H9 (cell line): ENCODE measurements around the gene ZNF330. TPM values are rescaled to one million over a fixed set of nuclear protein-coding genes. Genes with fewer than 3 reads are reported as not detected.

Source experiments
- DNase-seq: peaks from one replicate; pipeline ENCODE4 v3.0.0-alpha.2; 2017
- H2AFZ ChIP-seq: one replicate; pipeline ENCODE4 v1.6.1; 2013; ENCODE audit warnings: mild to moderate bottlenecking, low read length, control low read depth, moderate library complexity
- H2AK5ac ChIP-seq: 2 replicates; pipeline ENCODE4 v1.6.1; 2013; ENCODE audit warnings: low read length, control low read depth, mixed read lengths; ENCODE audit not compliant: insufficient read length
- H2BK120ac ChIP-seq: one replicate; pipeline ENCODE4 v1.6.1; 2013; ENCODE audit warnings: low read depth, mild to moderate bottlenecking, low read length, control low read depth, inconsistent platforms; ENCODE audit not compliant: poor library complexity, severe bottlenecking
- H2BK12ac ChIP-seq: 2 replicates; pipeline ENCODE4 v1.6.1; 2013; ENCODE audit warnings: low read length, control low read depth, mixed read lengths, low read depth; ENCODE audit not compliant: insufficient read length
- H2BK15ac ChIP-seq: 2 replicates; pipeline ENCODE4 v1.6.1; 2013; ENCODE audit warnings: low read depth, low read length, control low read depth
- H2BK20ac ChIP-seq: one replicate; pipeline ENCODE4 v1.6.1; 2013; ENCODE audit warnings: low read depth, mild to moderate bottlenecking, low read length, control low read depth, inconsistent platforms; ENCODE audit not compliant: poor library complexity, severe bottlenecking
- H2BK5ac ChIP-seq: 2 replicates; pipeline ENCODE4 v1.6.1; 2013; ENCODE audit warnings: low read length, control low read depth, mixed read lengths; ENCODE audit not compliant: insufficient read length
- H3K14ac ChIP-seq: 2 replicates; pipeline ENCODE4 v1.6.1; 2013; ENCODE audit warnings: low read length, control low read depth; ENCODE audit not compliant: insufficient read depth
- H3K18ac ChIP-seq: 2 replicates; pipeline ENCODE4 v1.6.1; 2013; ENCODE audit warnings: low read depth, mild to moderate bottlenecking, mixed read lengths, low read length, control low read depth; ENCODE audit not compliant: insufficient read length
- H3K23ac ChIP-seq: 2 replicates; pipeline ENCODE4 v1.6.1; 2013; ENCODE audit warnings: low read length, control low read depth, mixed read lengths, low read depth; ENCODE audit not compliant: insufficient read length
- H3K23me2 ChIP-seq: 2 replicates; pipeline ENCODE4 v1.6.1; 2013; ENCODE audit warnings: low read depth, mild to moderate bottlenecking, mixed read lengths, low read length, control low read depth; ENCODE audit not compliant: insufficient read length, poor library complexity, severe bottlenecking
- H3K27ac ChIP-seq: 2 replicates; pipeline ENCODE4 v1.5.1; 2013; ENCODE audit warnings: low read length, control low read depth, mixed read lengths, low read depth; ENCODE audit not compliant: insufficient read length
- H3K27me3 ChIP-seq: 2 replicates; pipeline ENCODE4 v1.6.1; 2013; ENCODE audit warnings: low read length, control low read depth, inconsistent platforms; ENCODE audit not compliant: insufficient read depth
- H3K4ac ChIP-seq: 2 replicates; pipeline ENCODE4 v1.6.1; 2013; ENCODE audit warnings: low read depth, mild to moderate bottlenecking, control low read depth, inconsistent platforms, low read length, moderate library complexity
- H3K4me1 ChIP-seq: 2 replicates; pipeline ENCODE4 v1.6.1; 2013; ENCODE audit warnings: low read length, control low read depth, inconsistent platforms; ENCODE audit not compliant: insufficient read depth
- H3K4me2 ChIP-seq: 2 replicates; pipeline ENCODE4 v1.6.1; 2013; ENCODE audit warnings: low read length, control low read depth, mixed read lengths; ENCODE audit not compliant: insufficient read length, insufficient read depth
- H3K56ac ChIP-seq: 2 replicates; pipeline ENCODE4 v1.6.1; 2013; ENCODE audit warnings: low read depth, mild to moderate bottlenecking, mixed read lengths, low read length, control low read depth; ENCODE audit not compliant: insufficient read length
- H3K79me1 ChIP-seq: 2 replicates; pipeline ENCODE4 v1.6.1; 2013; ENCODE audit warnings: low read depth, mild to moderate bottlenecking, moderate library complexity, low read length, control low read depth, inconsistent platforms; ENCODE audit not compliant: insufficient read depth, poor library complexity, severe bottlenecking
- H3K79me2 ChIP-seq: 2 replicates; pipeline ENCODE4 v1.6.1; 2013; ENCODE audit warnings: low read length, control low read depth, inconsistent platforms; ENCODE audit not compliant: insufficient read depth
- H3K9ac ChIP-seq: 2 replicates; pipeline ENCODE4 v1.6.1; 2013; ENCODE audit warnings: low read length, control low read depth, mixed read lengths; ENCODE audit not compliant: insufficient read length; ENCODE audit errors: extremely low read depth
- H3K9me3 ChIP-seq: one replicate; pipeline ENCODE4 v1.6.1; 2013; ENCODE audit warnings: low read depth, low read length, inconsistent platforms; ENCODE audit not compliant: control insufficient read depth
- H3T11ph ChIP-seq: one replicate; pipeline ENCODE4 v1.6.1; 2013; ENCODE audit warnings: mild to moderate bottlenecking, low read length, control low read depth, inconsistent platforms
- H4K20me1 ChIP-seq: one replicate; pipeline ENCODE4 v1.6.1; 2013; ENCODE audit not compliant: control insufficient read depth, insufficient read length, insufficient read depth
- H4K5ac ChIP-seq: 2 replicates; pipeline ENCODE4 v1.6.1; 2013; ENCODE audit warnings: low read depth, mild to moderate bottlenecking, mixed read lengths, low read length, control low read depth; ENCODE audit not compliant: insufficient read length
- H4K8ac ChIP-seq: replicated peaks from 2 replicates; pipeline ENCODE4 v1.6.1; 2013; ENCODE audit warnings: low read length, control low read depth, mixed read lengths, low read depth; ENCODE audit not compliant: insufficient read length
- H4K91ac ChIP-seq: 2 replicates; pipeline ENCODE4 v1.6.1; 2013; ENCODE audit warnings: low read depth, mild to moderate bottlenecking, moderate library complexity, mixed read lengths, low read length, control low read depth; ENCODE audit not compliant: insufficient read length
- H3K27ac Mint-ChIP-seq, 3 experiments: 2 replicates in 2 of 3; 3 replicates in 1 of 3; pipeline ENCODE4 v1.8.0; 2020 to 2021; ENCODE audit warnings: mixed read lengths in 3 of 3, mild to moderate bottlenecking in 1 of 3, moderate library complexity in 1 of 3
- H3K27me3 Mint-ChIP-seq: 2 replicates; pipeline ENCODE4 v1.8.0; 2021; ENCODE audit warnings: low read depth, mild to moderate bottlenecking, moderate library complexity, mixed read lengths
- H3K36me3 Mint-ChIP-seq, 3 experiments: 2 replicates in 2 of 3; 3 replicates in 1 of 3; pipeline ENCODE4 v1.8.0; 2020 to 2021; ENCODE audit warnings: low read depth in 3 of 3, mixed read lengths in 3 of 3; ENCODE audit not compliant: insufficient read depth in 1 of 3
- H3K4me1 Mint-ChIP-seq, 2 experiments: 2 replicates each; pipeline ENCODE4 v1.8.0; 2020; ENCODE audit warnings: mixed read lengths in 2 of 2
- H3K4me3 Mint-ChIP-seq, 2 experiments: 2 replicates in 1 of 2; 3 replicates in 1 of 2; pipeline ENCODE4 v1.8.0; 2020 to 2021; ENCODE audit warnings: mild to moderate bottlenecking in 2 of 2, mixed read lengths in 2 of 2, moderate library complexity in 1 of 2
- H3K9me3 Mint-ChIP-seq, 2 experiments: 2 replicates in 1 of 2; 3 replicates in 1 of 2; pipeline ENCODE4 v1.8.0; 2020; ENCODE audit warnings: mild to moderate bottlenecking in 2 of 2, mixed read lengths in 2 of 2, moderate library complexity in 1 of 2
- CTCF ChIP-seq: fragments of 200-600 bp; sonication (generic); conservative IDR thresholded peaks from 3 replicates; pipeline ENCODE4 v1.8.0; 2021; ENCODE audit warnings: antibody characterized with exemption, mild to moderate bottlenecking
- WGBS: extraction: QIAGEN DNeasy Blood & Tissue Kit; methylation state at CpG from one replicate; pipeline ENCODE4 v1.1.7; 2013; ENCODE audit warnings: missing lambda C conversion rate, low lambda C conversion rate, mixed read lengths; ENCODE audit not compliant: insufficient read length; ENCODE audit errors: extremely low coverage; 5-methylcytosine and 5-hydroxymethylcytosine counted together
- total RNA-seq: library from RNA; stranded (reverse); gene quantifications from 2 replicates; pipeline ENCODE4 v1.2.1, GENCODE V29; 2021

Gene ZNF330
- total RNA-seq, 1 experiment from 2014 or later = 32.6 TPM

GRCh38 chr4:141210168-141210567 lies 10.5 kb upstream of the ZNF330 start:
- H3K23me2 ChIP-seq = no peaks in the 10 kb centered on the region
- H3K27ac ChIP-seq = no peak overlapping the region
- H2AFZ ChIP-seq = no peak overlapping the region
- no peak overlapping the region for H3K14ac ChIP-seq
- H4K5ac ChIP-seq = no peak overlapping the region
- H3K4me2 ChIP-seq = no peak overlapping the region
- H4K20me1 ChIP-seq = no peaks in the 10 kb centered on the region
- H2BK5ac ChIP-seq = no peak overlapping the region
- H2BK20ac ChIP-seq = no peak overlapping the region
- H3K4ac ChIP-seq = no peak overlapping the region
- no peak overlapping the region for H3T11ph ChIP-seq
- no peak for TF ChIP-seq CTCF
- H3K23ac ChIP-seq = no peak overlapping the region
- H3K9me3 ChIP-seq = no peaks in the 10 kb centered on the region
- no peak for DNase-seq
- no peak overlapping the region for H2AK5ac ChIP-seq
- H2BK15ac ChIP-seq = no peak overlapping the region
- H2BK120ac ChIP-seq = no peak overlapping the region
- no peak overlapping the region for H2BK12ac ChIP-seq
- Mint-ChIP-seq H3K4me1 (no peaks in the 10 kb centered on the region), H3K9me3 (peaks cover 4 to 7% of the 10 kb centered on the region in 2 experiments), H3K27me3 (no peaks in the 10 kb centered on the region; the same call in 1 of the 2 replicates), H3K4me3 (no peak overlapping the region), H3K36me3 (peaks cover 0 to 4% (median 0%) of the 10 kb centered on the region in 3 experiments; a peak in 2 of 7 replicates), H3K27ac (no peak overlapping the region)
- no peak overlapping the region for H4K8ac ChIP-seq
- H3K79me1 ChIP-seq = no peaks in the 10 kb centered on the region
- H3K9ac ChIP-seq = no peak overlapping the region
- H3K27me3 ChIP-seq = no peaks in the 10 kb centered on the region
- H3K56ac ChIP-seq = no peak overlapping the region
- no peak overlapping the region for H3K18ac ChIP-seq
- no peak overlapping the region for H4K91ac ChIP-seq
- no peaks in the 10 kb centered on the region for H3K4me1 ChIP-seq
- no peaks in the 10 kb centered on the region for H3K79me2 ChIP-seq
- WGBS = no CpG with 5 or more reads among the region's 3 CpGs
